GM12865 (cell line): ENCODE data around the gene TNFRSF14.
A peak's percentile ranks its signal among the peaks of the same experiment; 100 is the strongest.

Experiments used
- DNase-seq: peaks from one replicate; pipeline ENCODE4 v3.0.0; 2010; ENCODE audit warnings: low read depth
- H3K4me3 ChIP-seq: 2 replicates; pipeline ENCODE4 v1.5.1; 2011; ENCODE audit warnings: mild to moderate bottlenecking, low read depth, low read length, control low read depth
- CTCF ChIP-seq: IDR thresholded peaks from 2 replicates; pipeline ENCODE4 v1.5.1; 2011; ENCODE audit warnings: low read length, control low read depth, low read depth, inconsistent platforms; ENCODE audit not compliant: insufficient read depth; ENCODE audit errors: missing control alignments

The TNFRSF14 gene

GRCh38 chr1:2558420-2558819 is 2.2 kb downstream of the TNFRSF14 start:
- no peak for DNase-seq
- no peak for TF ChIP-seq CTCF
- H3K4me3 ChIP-seq = no peak overlapping the region; the same call in 1 of the 2 replicates

GRCh38 chr1:2558861-2559260 is 2.7 kb downstream of the TNFRSF14 start:
- DNase-seq = no peak
- TF ChIP-seq CTCF = no peak
- no peak overlapping the region for H3K4me3 ChIP-seq

GRCh38 chr1:2559509-2560298 is 3.5 kb downstream of the TNFRSF14 start:
- H3K4me3 ChIP-seq = no peak overlapping the region
- DNase-seq = no peak
- no peak for TF ChIP-seq CTCF

GRCh38 chr1:2560299-2561073 is 4.3 kb downstream of the TNFRSF14 start:
- no peak overlapping the region for H3K4me3 ChIP-seq
- no peak for DNase-seq
- no peak for TF ChIP-seq CTCF

GRCh38 chr1:2561446-2561845 is 5.3 kb downstream of the TNFRSF14 start:
- H3K4me3 ChIP-seq = no peak overlapping the region
- no peak for DNase-seq
- no peak for TF ChIP-seq CTCF

- H3K4me3 ChIP-seq = no peak overlapping the region
- no peak for DNase-seq
- peak; percentile 65 for TF ChIP-seq CTCF
These were observed 6.0 kb downstream of the TNFRSF14 start for GRCh38 chr1:2561898-2562895.
